ENCODE measurements around the gene CSF1R.

Gene CSF1R

DNA sequence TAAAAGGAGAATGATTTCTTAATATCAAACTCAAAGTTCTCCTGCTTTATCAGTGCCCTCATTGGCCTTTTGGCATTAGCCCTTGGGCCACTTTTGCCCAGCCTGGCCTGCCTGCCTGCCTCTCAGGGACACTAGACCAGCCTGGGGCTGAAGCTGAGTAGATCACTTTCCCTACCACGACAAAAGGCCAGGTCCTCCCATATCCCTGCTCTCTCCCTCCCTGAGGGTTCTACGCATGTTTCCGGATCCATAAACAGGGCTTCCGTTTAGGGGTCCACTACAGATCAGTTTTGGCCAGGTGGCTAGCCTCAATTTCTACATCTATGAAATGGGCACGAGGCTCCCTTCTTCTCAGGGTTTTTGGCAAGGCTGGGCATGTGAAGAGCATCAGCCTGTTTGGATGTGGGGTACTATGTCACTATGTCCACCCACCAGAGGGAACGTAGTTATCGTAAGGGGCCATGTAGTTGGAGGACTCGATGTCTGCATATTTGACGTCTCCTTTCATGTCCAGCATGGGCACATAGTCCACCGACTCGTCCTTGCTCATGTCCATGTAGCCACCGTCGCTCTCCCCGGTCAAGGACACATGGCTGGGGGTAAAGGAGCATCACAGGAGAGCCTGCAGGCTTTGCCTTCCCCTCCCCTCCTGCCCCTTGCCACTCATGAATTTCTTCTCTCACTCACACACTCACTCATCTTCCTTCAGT is 35.2 kb upstream of the CSF1R start:
- in situ Hi-C loops (cut with MboI; ENCODE audit: low sequenced_read_pairs) = loop anchor here (10.0 kb wide), 1 partner anchor 287 kb away; no protein-coding TSS in a partner anchor

GRCh38 chr5:150120617-150121447 is 34.5 kb upstream of the CSF1R start:
- in situ Hi-C loops (cut with MboI; ENCODE audit: low sequenced_read_pairs) = loop anchor here (10.0 kb wide), 1 partner anchor 286 kb away; no protein-coding TSS in a partner anchor

GRCh38 chr5:150120062-150120441 is 33.7 kb upstream of the CSF1R start:
- in situ Hi-C loops (cut with MboI; ENCODE audit: low sequenced_read_pairs) = loop anchor here (10.0 kb wide), 1 partner anchor 285 kb away; no protein-coding TSS in a partner anchor

DNA sequence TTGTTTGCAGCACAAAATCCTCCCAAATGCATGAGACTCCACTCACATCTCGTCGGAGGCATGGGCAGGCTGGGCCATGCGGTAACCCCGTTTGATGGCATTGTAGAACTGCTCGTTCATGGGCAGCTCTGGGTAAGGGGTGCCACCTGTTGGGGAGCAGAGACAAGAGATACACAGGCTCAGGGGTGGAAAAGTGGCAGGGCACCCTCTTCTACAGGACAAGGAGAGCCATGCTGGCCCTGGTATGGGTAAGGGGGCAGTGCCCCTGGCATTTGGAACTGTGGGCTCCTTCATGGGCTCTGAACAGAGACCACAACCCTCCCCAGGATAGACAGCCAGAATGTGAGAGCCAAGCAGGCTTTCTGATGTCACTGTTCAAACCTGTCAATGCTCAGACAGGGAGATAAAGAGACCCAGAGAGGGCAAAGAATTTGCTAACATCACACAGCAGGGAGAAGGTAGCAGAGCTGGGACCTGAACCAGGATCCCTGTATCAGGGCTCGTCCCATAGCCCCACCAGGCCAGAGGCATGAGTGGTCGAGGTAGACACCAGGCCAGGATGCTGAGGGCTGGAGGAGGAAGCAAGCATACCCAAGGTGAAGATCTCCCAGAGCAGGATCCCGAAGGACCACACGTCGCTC is 33.2 kb upstream of the CSF1R start:
- in situ Hi-C loops (cut with MboI; ENCODE audit: low sequenced_read_pairs) = loop anchor here (10.0 kb wide), 1 partner anchor 285 kb away; no protein-coding TSS in a partner anchor

GRCh38 chr5:150118561-150119229 is 32.3 kb upstream of the CSF1R start:
- in situ Hi-C loops (cut with MboI; ENCODE audit: low sequenced_read_pairs) = no loop called here

GRCh38 chr5:150117945-150118560 is 31.7 kb upstream of the CSF1R start:
- in situ Hi-C loops (cut with MboI; ENCODE audit: low sequenced_read_pairs) = no loop called here

GRCh38 chr5:150116667-150117400 is 30.5 kb upstream of the CSF1R start:
- in situ Hi-C loops (cut with MboI; ENCODE audit: low sequenced_read_pairs) = no loop called here

GRCh38 chr5:150114773-150115408 is 28.5 kb upstream of the CSF1R start:
- in situ Hi-C loops (cut with MboI; ENCODE audit: low sequenced_read_pairs) = no loop called here

DNA sequence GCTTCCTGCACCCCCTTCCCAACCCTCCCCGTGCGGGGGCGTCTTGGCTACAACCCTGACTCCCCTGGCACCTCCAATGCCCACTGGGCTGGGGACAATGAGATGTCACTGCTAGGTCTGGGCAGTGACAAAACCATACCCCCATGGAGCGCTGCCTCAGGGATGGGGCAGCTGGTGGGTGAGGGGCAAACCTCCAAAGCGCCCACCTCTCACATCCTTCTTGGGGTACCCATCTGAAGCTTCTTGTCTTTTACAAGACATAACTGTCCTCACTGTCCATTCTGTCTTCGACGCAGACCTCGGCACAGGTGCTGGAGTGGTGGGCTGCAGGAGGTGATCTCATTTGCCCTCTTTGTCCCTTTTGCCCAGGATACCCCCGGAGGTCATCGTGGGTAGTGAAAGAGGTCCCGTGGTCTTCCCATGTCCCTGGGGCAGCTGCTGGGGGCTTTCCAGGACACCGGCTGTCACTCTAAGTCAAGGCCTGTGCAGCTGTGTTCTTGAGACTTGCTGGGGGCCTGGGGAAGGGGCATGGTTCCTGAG is 27.8 kb upstream of the CSF1R start:
- in situ Hi-C loops (cut with MboI; ENCODE audit: low sequenced_read_pairs) = no loop called here

GRCh38 chr5:150113047-150113744 is 26.8 kb upstream of the CSF1R start:
- in situ Hi-C loops (cut with MboI; ENCODE audit: low sequenced_read_pairs) = no loop called here

DNA sequence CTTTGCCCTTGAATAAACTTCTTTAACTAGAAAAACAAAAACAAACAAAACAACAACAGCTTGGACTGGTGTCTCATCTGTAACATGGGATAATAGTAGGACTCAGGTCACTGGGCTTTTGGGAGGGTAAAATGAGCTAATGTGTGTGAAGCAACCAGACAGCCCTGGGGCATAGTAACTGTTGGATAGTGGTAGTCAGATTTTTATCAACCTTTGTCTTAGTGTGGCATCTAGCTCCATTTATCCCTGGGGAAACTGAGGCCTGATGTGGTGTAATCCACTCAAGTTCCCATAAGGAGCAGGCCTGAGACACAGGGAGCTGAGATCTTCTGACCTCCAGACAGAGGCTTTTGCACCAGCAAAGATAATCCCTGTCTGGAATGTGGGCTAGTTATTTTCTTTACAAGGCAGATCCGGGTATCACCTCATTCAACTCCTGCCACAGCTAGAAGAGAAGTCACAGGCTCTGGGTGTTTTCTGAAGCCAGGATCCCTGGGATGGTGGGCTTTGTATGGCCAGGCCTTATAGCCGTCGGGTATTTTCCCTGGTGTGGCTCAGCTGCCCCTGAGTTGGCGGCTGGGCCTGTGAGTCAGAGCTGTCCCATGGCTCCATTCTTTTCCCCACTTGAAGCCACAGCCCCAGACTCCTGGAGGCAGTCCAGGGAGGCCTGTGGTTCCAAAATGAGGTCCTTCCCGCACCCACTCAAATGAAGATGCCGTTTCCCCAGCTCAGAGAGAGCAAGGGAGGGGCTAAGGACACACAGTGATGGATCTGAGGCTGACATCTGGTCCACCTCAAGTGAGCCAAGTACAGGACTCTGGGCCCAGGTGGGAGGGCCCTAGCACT is 26.1 kb upstream of the CSF1R start:
- in situ Hi-C loops (cut with MboI; ENCODE audit: low sequenced_read_pairs) = no loop called here

- in situ Hi-C loops (cut with MboI; ENCODE audit: low sequenced_read_pairs) = no loop called here
Measured at GRCh38 chr5:150111122-150111521, 24.8 kb upstream of the CSF1R start.

DNA sequence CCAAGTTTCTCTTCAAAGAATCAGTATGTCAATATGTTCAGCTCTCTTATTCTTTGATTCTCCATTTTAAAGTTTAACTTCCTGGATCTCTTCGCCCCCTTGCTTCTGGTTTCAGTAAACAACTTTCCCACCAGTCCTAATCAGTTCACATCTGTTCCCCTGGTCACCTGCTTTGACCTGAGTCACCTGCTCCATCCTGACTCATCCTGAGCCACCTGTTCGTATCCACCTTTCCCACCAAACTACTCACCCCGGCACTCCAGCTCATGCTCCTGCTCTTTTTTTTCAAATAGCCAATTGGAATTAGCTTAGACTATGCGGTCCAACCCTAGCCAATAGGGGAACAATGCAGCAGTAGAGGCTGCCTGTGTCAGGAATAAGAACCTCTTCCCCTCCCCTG is 23.6 kb upstream of the CSF1R start:
- in situ Hi-C loops (cut with MboI; ENCODE audit: low sequenced_read_pairs) = no loop called here

DNA sequence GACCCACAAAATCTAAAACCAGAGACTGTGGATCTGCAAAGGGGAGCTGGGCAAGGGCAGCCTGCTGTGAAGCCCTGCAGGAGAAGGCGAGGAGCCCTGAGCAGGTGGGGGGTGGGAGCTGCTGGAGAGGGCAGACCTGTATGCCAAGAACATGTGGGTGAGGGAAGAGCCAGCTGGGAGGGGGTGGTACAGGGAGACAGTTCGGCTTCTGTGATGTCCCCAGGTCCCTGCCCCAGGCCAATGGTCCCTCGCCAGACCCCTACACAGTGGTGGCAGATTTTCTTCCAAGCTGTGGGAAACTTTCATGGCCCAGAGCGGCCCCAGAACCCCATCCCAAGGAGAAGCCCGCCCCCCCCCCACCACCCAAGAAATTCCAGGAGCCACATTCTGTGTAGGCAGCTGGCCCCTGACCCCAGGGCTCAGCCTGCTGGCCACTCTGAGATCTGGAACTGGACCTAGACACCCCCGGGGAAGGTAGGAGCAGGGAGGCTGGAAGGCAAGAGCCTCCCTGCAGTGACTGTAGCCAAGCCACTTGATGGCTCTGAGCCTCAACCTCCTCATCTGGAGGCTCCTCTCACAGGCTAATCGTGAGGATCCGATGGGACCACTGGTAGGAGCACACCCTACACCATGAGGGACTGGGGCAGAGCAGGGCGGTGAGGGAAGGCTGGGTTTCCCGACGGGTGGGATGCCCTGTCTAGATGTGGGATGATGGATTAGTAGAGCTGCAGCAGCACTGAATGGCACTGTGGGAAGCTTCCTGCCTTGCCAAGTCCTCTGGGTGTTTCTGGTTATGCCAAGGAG is 22.6 kb upstream of the CSF1R start:
- in situ Hi-C loops (cut with MboI; ENCODE audit: low sequenced_read_pairs) = no loop called here

DNA sequence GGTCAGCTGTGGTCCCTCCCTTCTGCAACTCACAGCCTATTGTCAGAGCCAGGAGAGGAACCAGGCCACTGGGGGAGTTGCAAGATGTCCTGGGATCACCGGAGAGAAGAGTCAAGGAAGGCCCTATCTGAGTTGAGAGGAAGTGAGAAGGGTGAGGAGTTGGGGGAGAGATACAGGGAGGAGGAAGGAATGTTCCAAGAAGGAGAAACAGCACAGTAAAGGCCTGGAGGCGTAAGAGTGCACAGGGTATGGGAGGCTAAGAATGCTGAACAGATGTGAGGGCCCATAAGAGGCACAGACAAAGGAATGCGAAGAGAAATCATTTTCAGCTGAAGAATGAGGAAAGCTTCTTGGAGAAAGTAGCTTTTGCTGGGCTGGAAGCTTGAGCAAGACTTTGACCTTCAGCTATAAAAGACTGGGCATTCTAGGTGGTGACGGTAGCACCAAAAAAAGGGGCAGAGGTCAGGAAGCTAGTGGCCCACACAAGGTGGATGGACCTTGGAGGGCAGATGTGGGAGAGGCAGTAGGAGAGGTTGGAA is 21.6 kb upstream of the CSF1R start:
- in situ Hi-C loops (cut with MboI; ENCODE audit: low sequenced_read_pairs) = no loop called here

- in situ Hi-C loops (cut with MboI; ENCODE audit: low sequenced_read_pairs) = no loop called here
Measured at GRCh38 chr5:150106674-150107426, 20.5 kb upstream of the CSF1R start.

Measured in HL-60/S4 (cell line).